Activated CD8-positive, alpha-beta T cell treated with anti-CD3 and anti-CD28 coated beads for 36 hours (primary cell): Measurements from ENCODE around the gene ADD3. TPM values are rescaled to one million over a fixed set of nuclear protein-coding genes. Genes with fewer than 3 reads are reported as not detected.

Experiments
- ATAC-seq: fragments of 200-7000 bp; cut with Tn5 transposase; one replicate; pipeline ENCODE4 v1.10.0; 2021; ENCODE audit warnings: mild to moderate bottlenecking, moderate library complexity
- CTCF ChIA-PET: fragments of 350-600 bp; sonication (Branson Sonifier 250); formaldehyde crosslinking; loops from one replicate; lab custom pipeline; 2021; ENCODE audit warnings: antibody characterized with exemption; lab: Charles Lee
- POLR2A ChIA-PET: fragments of 350-600 bp; sonication (Branson Sonifier 250); formaldehyde crosslinking; loops from one replicate; lab custom pipeline; 2021; ENCODE audit warnings: antibody characterized with exemption; lab: Charles Lee
- DNase-seq: peaks from one replicate; pipeline ENCODE4 v3.0.0-alpha.2; 2020
- H3K27ac Mint-ChIP-seq: one replicate; pipeline ENCODE4 v1.8.0; 2021; ENCODE audit warnings: mild to moderate bottlenecking, mixed read lengths
- H3K27me3 Mint-ChIP-seq: one replicate; pipeline ENCODE4 v1.8.0; 2021; ENCODE audit warnings: mixed read lengths
- H3K36me3 Mint-ChIP-seq: one replicate; pipeline ENCODE4 v1.8.0; 2021; ENCODE audit warnings: low read depth, mixed read lengths
- H3K4me1 Mint-ChIP-seq: one replicate; pipeline ENCODE4 v1.8.0; 2021; ENCODE audit warnings: low read depth, mixed read lengths
- H3K4me3 Mint-ChIP-seq: one replicate; pipeline ENCODE4 v1.8.0; 2021; ENCODE audit warnings: mild to moderate bottlenecking, moderate library complexity, mixed read lengths
- H3K9me3 Mint-ChIP-seq: one replicate; pipeline ENCODE4 v1.8.0; 2021; ENCODE audit warnings: mixed read lengths
- CTCF ChIP-seq: fragments of 200-600 bp; IDR thresholded peaks from one replicate; pipeline ENCODE4 v1.8.0; 2022; ENCODE audit warnings: antibody characterized with exemption, mild to moderate bottlenecking
- intact Hi-C: fragments of 100-400 bp; cut with micrococcal nuclease; formaldehyde crosslinking; loops from one replicate; pipeline ENCODE4 v1.10.0; 2022
- total RNA-seq, 2 experiments: library from RNA; stranded (reverse); gene quantifications; one replicate each; pipeline ENCODE4 v1.2.3, GENCODE V29; 2021

The ADD3 gene
- total RNA-seq, 2 experiments from 2014 or later: 66.8 to 77.0 TPM

GRCh38 chr10:109971634-109972033 lies 36.1 kb upstream of the ADD3 start:
- Mint-ChIP-seq H3K4me3 (no peak overlapping the region), H3K36me3 (no peaks in the 10 kb centered on the region), H3K27me3 (peaks cover 2% of the 10 kb centered on the region), H3K9me3 (no peaks in the 10 kb centered on the region), H3K4me1 (peaks cover 2% of the 10 kb centered on the region), H3K27ac (no peak overlapping the region)
- POLR2A ChIA-PET: no interaction called here
- CTCF ChIA-PET: interaction anchor here (0.9 to 2.0 kb wide), 2 partner anchors 10 to 15 kb away, joined by 3 to 7 read pairs; no protein-coding TSS in a partner anchor
- no peak for TF ChIP-seq CTCF
- no peak for DNase-seq
- intact Hi-C loops: no loop called here
- no peak for ATAC-seq

GRCh38 chr10:109972372-109973001 lies 35.3 kb upstream of the ADD3 start:
- DNase-seq (no peak), ATAC-seq (no peak)
- intact Hi-C loops: no loop called here
- Mint-ChIP-seq H3K4me3 (no peak overlapping the region), H3K9me3 (no peaks in the 10 kb centered on the region), H3K27me3 (peaks cover 2% of the 10 kb centered on the region), H3K36me3 (no peaks in the 10 kb centered on the region), H3K4me1 (peaks cover 8% of the 10 kb centered on the region), H3K27ac (no peak overlapping the region)
- ChIA-PET CTCF (interaction anchor here (0.7 to 2.0 kb wide), 4 partner anchors 10 to 88 kb away, joined by 3 to 7 read pairs (median 5); no protein-coding TSS in a partner anchor), POLR2A (no interaction called here)
- no peak for TF ChIP-seq CTCF

- no peak for TF ChIP-seq CTCF
- H3K27me3 Mint-ChIP-seq: peaks cover 2% of the 10 kb centered on the region
- H3K36me3 Mint-ChIP-seq: no peaks in the 10 kb centered on the region
- H3K9me3 Mint-ChIP-seq: no peaks in the 10 kb centered on the region
- peaks cover 8% of the 10 kb centered on the region for H3K4me1 Mint-ChIP-seq
- ChIA-PET CTCF (interaction anchor here (0.7 to 2.0 kb wide), 3 partner anchors 9 to 29 kb away, joined by 3 to 7 read pairs (median 4); no protein-coding TSS in a partner anchor), POLR2A (interaction anchor here (1.4 kb wide), 1 partner anchor 39 kb away, joined by 3 read pairs; no protein-coding TSS in a partner anchor)
- DNase-seq: no peak
- ATAC-seq: no peak
- intact Hi-C loops: no loop called here
- H3K27ac Mint-ChIP-seq: no peak overlapping the region
- no peak overlapping the region for H3K4me3 Mint-ChIP-seq
Observed at GRCh38 chr10:109973326-109973829, 34.4 kb upstream of the ADD3 start.

- Mint-ChIP-seq H3K36me3 (no peaks in the 10 kb centered on the region), H3K4me3 (no peak overlapping the region), H3K4me1 (peaks cover 15% of the 10 kb centered on the region), H3K27ac (no peak overlapping the region), H3K27me3 (peaks cover 2% of the 10 kb centered on the region), H3K9me3 (no peaks in the 10 kb centered on the region)
- DNase-seq (no peak), ATAC-seq (no peak)
- TF ChIP-seq CTCF: no peak
- intact Hi-C loops: no loop called here
- CTCF ChIA-PET: no interaction called here
- POLR2A ChIA-PET: no interaction called here
Observed at GRCh38 chr10:109974504-109975191, 33.1 kb upstream of the ADD3 start.
